HepG2 (cell line): ENCODE results near the gene CARD19. TPM values are rescaled to one million over a fixed set of nuclear protein-coding genes. Genes with fewer than 3 reads are reported as not detected.

Experiments used
- ERF ChIP-seq: IDR thresholded peaks from 2 replicates; pipeline ENCODE4 v1.6.1; 2018; ENCODE audit warnings: missing biosample characterization, missing genetic modification reagents
- FOSL2 ChIP-seq: sonication (generic); formaldehyde crosslinking; IDR thresholded peaks from 2 replicates; pipeline ENCODE4 v1.4.0; 2020; ENCODE audit warnings: missing genetic modification reagents
- GABPA ChIP-seq, 2 experiments: IDR thresholded peaks; 2 replicates each; pipeline ENCODE4 v1.6.1; 2011 to 2016; ENCODE audit warnings: low read depth in 2 of 2, low read length in 1 of 2, missing biosample characterization in 1 of 2, missing genetic modification characterization in 1 of 2
- HIVEP1 ChIP-seq: sonication (generic); formaldehyde crosslinking; IDR thresholded peaks from 2 replicates; pipeline ENCODE4 v1.4.0; 2020; ENCODE audit warnings: mild to moderate bottlenecking, missing genetic modification reagents
- HOXD1 ChIP-seq: sonication (generic); formaldehyde crosslinking; IDR thresholded peaks from 2 replicates; pipeline ENCODE4 v1.5.0; 2020; ENCODE audit warnings: missing genetic modification reagents
- KDM5B ChIP-seq: sonication (generic); formaldehyde crosslinking; IDR thresholded peaks from 2 replicates; pipeline ENCODE4 v1.4.0; 2020; ENCODE audit warnings: missing genetic modification reagents, mild to moderate bottlenecking, borderline replicate concordance
- NONO ChIP-seq, 2 experiments: fragments of 450-650 bp in 1 of 2; sonication (generic) in 1 of 2; formaldehyde crosslinking in 1 of 2; IDR thresholded peaks in 1 of 2; conservative IDR thresholded peaks in 1 of 2; 2 replicates each; pipeline versions ENCODE4 v1.6.1 to v1.8.0; 2017 to 2022; ENCODE audit warnings: mild to moderate bottlenecking in 1 of 2, missing genetic modification reagents in 1 of 2, moderate library complexity in 1 of 2
- NRL ChIP-seq: sonication (generic); formaldehyde crosslinking; IDR thresholded peaks from 2 replicates; pipeline ENCODE4 v1.5.0; 2020; ENCODE audit warnings: missing genetic modification reagents, mild to moderate bottlenecking, moderate library complexity, borderline replicate concordance
- PCBP1 ChIP-seq: fragments of 200-400 bp; formaldehyde crosslinking; IDR thresholded peaks from 2 replicates; pipeline ENCODE4 v1.6.1; 2017; ENCODE audit warnings: mild to moderate bottlenecking, low read depth, low read length, borderline replicate concordance
- RCOR2 ChIP-seq: IDR thresholded peaks from 2 replicates; pipeline ENCODE4 v1.6.1; 2016; ENCODE audit warnings: missing biosample characterization, missing genetic modification reagents
- RELA ChIP-seq: sonication (generic); formaldehyde crosslinking; IDR thresholded peaks from 2 replicates; pipeline ENCODE4 v1.4.0; 2020; ENCODE audit warnings: missing genetic modification reagents
- STAG1 ChIP-seq: sonication (generic); formaldehyde crosslinking; IDR thresholded peaks from 2 replicates; pipeline ENCODE4 v1.4.0; 2020; ENCODE audit warnings: missing genetic modification reagents
- ZNF451 ChIP-seq: sonication (generic); formaldehyde crosslinking; IDR thresholded peaks from 2 replicates; pipeline ENCODE4 v1.5.0; 2020; ENCODE audit warnings: mild to moderate bottlenecking, missing genetic modification reagents
- ZNF678 ChIP-seq: sonication (generic); formaldehyde crosslinking; IDR thresholded peaks from 2 replicates; pipeline ENCODE4 v1.4.0; 2020; ENCODE audit warnings: mild to moderate bottlenecking, missing genetic modification reagents
- ZNF709 ChIP-seq: sonication (generic); formaldehyde crosslinking; IDR thresholded peaks from 2 replicates; pipeline ENCODE4 v1.5.0; 2020; ENCODE audit warnings: mild to moderate bottlenecking, missing genetic modification reagents
- ZNF746 ChIP-seq: sonication (generic); formaldehyde crosslinking; IDR thresholded peaks from 2 replicates; pipeline ENCODE4 v1.8.0; 2022; ENCODE audit warnings: mild to moderate bottlenecking, missing genetic modification reagents
- ZNF891 ChIP-seq: sonication (generic); formaldehyde crosslinking; IDR thresholded peaks from 2 replicates; pipeline ENCODE4 v1.5.0; 2020; ENCODE audit warnings: mild to moderate bottlenecking, missing genetic modification reagents
- polyA plus RNA-seq, 8 experiments: library from polyadenylated mRNA; depleted of rRNA in 3 of 8; stranded (reverse) in 7 of 8; unstranded in 1 of 8; fragments of >200 nt; fragmentation: Illumina TruSeq in 4 of 8; extraction: Trizol in 4 of 8; gene quantifications; 2 replicates each; pipeline versions ENCODE4 v1.2.1 to v1.2.3, GENCODE V29; 2011 to 2016; ENCODE audit warnings: low read depth in 4 of 8, missing spikeins in 1 of 8, mixed read lengths in 1 of 8; ENCODE audit not compliant: insufficient read depth in 1 of 8
- total RNA-seq, 5 experiments: library from RNA; depleted of rRNA; stranded (reverse); fragments of >200 nt; fragmentation: Illumina TruSeq; extraction: Trizol; gene quantifications; 2 replicates each; pipeline ENCODE4 v1.2.3, GENCODE V29; 2016; ENCODE audit warnings: low read depth in 1 of 5
- TF ChIP-seq, protein P1 (sequence below): IDR thresholded peaks from 2 replicates; pipeline ENCODE4 v1.6.1; 2016; ENCODE audit warnings: mild to moderate bottlenecking
- TF ChIP-seq, protein P2 (sequence below): IDR thresholded peaks from 2 replicates; pipeline ENCODE4 v1.6.1; 2012; ENCODE audit warnings: low read depth, low read length, improper control_type of control experiment
- TF ChIP-seq, protein P3 (sequence below): IDR thresholded peaks from 2 replicates; pipeline ENCODE4 v1.6.1; 2016; ENCODE audit warnings: missing compliant biosample characterization, missing genetic modification reagents, borderline replicate concordance
- TF ChIP-seq, protein P4 (sequence below): sonication (generic); formaldehyde crosslinking; IDR thresholded peaks from 2 replicates; pipeline ENCODE4 v1.5.0; 2020; ENCODE audit warnings: missing genetic modification reagents, mild to moderate bottlenecking, borderline replicate concordance

Gene CARD19
- total and polyA plus RNA-seq, 2 of the 13 experiments (the other 11 are each of a cell fraction or from before 2014, with no cell fraction given), result 18.4 to 47.2 TPM

DNA sequence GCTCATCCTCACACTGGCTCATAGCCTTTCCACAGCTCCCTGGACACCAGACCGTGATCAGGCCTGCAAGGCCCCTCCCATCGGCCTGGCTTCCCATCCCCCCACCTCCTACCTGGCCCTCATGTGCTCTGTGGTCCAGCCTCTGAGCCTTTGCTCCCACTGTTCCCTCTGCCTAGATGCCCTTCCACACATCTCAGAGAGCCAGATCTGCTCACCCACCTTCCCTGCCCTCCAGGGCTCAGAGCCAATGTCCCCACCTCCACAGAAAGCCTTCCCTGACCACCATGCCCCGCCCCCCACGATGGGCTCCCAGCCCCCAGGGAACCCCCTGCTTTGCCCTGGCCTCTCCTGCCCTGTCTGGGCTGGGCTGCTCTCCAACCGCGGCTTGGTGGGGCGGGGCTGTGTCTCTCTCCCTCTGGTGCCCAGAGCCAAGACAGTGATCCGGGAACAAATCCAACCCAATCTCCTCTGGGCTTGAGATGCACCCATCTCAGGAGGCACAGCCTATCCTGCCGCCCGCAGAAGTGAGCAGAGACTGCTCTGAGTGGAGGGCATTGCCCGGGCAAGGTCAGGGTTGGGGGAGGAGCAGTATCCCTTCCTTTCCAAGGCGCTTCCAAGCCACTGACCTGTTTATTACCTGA is 36.4 kb downstream of the CARD19 start (continued):
- TF ChIP-seq ZNF678 (CRISPR knock-in tag) (no peak), RELA (no peak), NRL (CRISPR knock-in tag) (0 out of 2 replicates have a peak, but pooled peaks have one; percentile 43), ZNF891 (0 out of 2 replicates have a peak, but pooled peaks have one; percentile 18), ERF (no peak), NONO (IDR thresholded peaks at IDR 0.05) (no peak), NONO (CRISPR knock-in tag; conservative IDR thresholded peaks at IDR 0.05) (0 out of 2 replicates have a peak, but pooled peaks have one; percentile 14), HIVEP1 (CRISPR knock-in tag) (0 out of 2 replicates have a peak, but pooled peaks have one; percentile 24), GABPA (IDR thresholded peaks at IDR 0.05; ENCODE audit: low read depth, low read length) (no peak), GABPA (CRISPR knock-in tag; IDR thresholded peaks at IDR 0.05; ENCODE audit: low read depth) (no peak), STAG1 (CRISPR knock-in tag) (no peak), RCOR2 (CRISPR knock-in tag) (peak; percentile 66; the same call in 1 of the 2 replicates), ZNF451 (0 out of 2 replicates have a peak, but pooled peaks have one; percentile 7), PCBP1 (no peak), ZNF709 (CRISPR knock-in tag) (no peak), HOXD1 (CRISPR knock-in tag) (no peak), FOSL2 (CRISPR knock-in tag) (no peak), ZNF746 (CRISPR knock-in tag) (no peak), KDM5B (CRISPR knock-in tag) (0 out of 2 replicates have a peak, but pooled peaks have one; percentile 18)
- TF ChIP-seq, protein P1, sequence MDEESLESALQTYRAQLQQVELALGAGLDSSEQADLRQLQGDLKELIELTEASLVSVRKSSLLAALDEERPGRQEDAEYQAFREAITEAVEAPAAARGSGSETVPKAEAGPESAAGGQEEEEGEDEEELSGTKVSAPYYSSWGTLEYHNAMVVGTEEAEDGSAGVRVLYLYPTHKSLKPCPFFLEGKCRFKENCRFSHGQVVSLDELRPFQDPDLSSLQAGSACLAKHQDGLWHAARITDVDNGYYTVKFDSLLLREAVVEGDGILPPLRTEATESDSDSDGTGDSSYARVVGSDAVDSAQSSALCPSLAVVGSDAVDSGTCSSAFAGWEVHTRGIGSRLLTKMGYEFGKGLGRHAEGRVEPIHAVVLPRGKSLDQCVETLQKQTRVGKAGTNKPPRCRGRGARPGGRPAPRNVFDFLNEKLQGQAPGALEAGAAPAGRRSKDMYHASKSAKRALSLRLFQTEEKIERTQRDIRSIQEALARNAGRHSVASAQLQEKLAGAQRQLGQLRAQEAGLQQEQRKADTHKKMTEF (CRISPR knock-in tag), result no peak
- TF ChIP-seq, protein P2, sequence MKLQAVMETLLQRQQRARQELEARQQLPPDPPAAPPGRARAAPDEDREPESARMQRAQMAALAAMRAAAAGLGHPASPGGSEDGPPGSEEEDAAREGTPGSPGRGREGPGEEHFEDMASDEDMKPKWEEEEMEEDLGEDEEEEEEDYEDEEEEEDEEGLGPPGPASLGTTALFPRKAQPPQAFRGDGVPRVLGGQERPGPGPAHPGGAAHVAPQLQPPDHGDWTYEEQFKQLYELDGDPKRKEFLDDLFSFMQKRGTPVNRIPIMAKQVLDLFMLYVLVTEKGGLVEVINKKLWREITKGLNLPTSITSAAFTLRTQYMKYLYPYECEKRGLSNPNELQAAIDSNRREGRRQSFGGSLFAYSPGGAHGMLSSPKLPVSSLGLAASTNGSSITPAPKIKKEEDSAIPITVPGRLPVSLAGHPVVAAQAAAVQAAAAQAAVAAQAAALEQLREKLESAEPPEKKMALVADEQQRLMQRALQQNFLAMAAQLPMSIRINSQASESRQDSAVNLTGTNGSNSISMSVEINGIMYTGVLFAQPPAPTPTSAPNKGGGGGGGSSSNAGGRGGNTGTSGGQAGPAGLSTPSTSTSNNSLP, result no peak
- TF ChIP-seq, protein P3, sequence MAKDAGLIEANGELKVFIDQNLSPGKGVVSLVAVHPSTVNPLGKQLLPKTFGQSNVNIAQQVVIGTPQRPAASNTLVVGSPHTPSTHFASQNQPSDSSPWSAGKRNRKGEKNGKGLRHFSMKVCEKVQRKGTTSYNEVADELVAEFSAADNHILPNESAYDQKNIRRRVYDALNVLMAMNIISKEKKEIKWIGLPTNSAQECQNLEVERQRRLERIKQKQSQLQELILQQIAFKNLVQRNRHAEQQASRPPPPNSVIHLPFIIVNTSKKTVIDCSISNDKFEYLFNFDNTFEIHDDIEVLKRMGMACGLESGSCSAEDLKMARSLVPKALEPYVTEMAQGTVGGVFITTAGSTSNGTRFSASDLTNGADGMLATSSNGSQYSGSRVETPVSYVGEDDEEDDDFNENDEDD, result 0 out of 2 replicates have a peak, but pooled peaks have one; percentile 25
- TF ChIP-seq, protein P4, sequence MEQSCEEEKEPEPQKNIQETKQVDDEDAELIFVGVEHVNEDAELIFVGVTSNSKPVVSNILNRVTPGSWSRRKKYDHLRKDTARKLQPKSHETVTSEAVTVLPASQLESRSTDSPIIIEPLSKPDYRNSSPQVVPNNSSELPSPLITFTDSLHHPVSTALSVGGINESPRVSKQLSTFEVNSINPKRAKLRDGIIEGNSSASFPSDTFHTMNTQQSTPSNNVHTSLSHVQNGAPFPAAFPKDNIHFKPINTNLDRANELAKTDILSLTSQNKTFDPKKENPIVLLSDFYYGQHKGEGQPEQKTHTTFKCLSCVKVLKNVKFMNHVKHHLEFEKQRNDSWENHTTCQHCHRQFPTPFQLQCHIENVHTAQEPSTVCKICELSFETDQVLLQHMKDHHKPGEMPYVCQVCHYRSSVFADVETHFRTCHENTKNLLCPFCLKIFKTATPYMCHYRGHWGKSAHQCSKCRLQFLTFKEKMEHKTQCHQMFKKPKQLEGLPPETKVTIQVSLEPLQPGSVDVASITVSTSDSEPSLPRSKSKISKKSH (CRISPR knock-in tag), result 0 out of 2 replicates have a peak, but pooled peaks have one; percentile 22
